GM19099 (cell line): ENCODE results near the gene POU2F3.

Experiments used
- POLR2A ChIP-seq: IDR thresholded peaks from 3 replicates; pipeline ENCODE4 v1.6.1; 2011; ENCODE audit warnings: low read depth; ENCODE audit not compliant: insufficient read length; ENCODE audit errors: extremely low read depth

POU2F3 gene

DNA sequence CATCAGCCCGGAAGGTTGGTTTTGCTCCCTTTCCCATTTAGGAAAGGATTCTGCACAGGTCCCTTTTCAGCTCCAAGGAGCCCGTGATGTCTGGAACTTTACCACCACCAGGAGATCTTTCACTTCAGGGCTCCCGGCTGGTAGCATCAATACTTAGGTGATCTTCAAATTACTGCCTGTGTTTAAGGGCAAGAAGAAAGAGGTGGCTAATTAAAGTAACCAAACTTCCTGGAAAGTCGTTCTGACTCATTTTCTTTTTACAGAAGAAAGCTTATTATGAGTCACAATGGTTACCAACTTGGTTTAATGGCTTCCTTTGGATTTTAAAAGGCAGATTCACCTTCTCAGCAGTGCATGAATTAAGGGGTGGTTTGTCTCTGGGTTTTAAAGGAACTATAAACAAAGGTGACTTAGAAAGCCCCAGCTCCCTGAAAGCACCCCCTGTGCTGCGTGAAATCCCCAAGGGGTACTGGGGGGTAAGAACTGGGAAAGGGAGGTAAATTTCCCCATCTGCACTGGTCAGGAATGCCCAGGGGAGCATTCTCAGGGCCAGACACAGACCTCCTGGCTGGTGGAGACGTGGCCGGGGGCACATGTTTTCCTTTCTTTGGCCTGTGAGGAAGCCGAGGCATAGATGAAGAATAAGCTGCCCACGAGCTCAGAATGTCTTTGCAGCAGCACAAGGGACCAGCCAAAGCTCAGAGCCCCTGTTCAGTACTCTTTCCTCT is 8.8 kb downstream of the POU2F3 start:
- no peak for TF ChIP-seq POLR2A

DNA sequence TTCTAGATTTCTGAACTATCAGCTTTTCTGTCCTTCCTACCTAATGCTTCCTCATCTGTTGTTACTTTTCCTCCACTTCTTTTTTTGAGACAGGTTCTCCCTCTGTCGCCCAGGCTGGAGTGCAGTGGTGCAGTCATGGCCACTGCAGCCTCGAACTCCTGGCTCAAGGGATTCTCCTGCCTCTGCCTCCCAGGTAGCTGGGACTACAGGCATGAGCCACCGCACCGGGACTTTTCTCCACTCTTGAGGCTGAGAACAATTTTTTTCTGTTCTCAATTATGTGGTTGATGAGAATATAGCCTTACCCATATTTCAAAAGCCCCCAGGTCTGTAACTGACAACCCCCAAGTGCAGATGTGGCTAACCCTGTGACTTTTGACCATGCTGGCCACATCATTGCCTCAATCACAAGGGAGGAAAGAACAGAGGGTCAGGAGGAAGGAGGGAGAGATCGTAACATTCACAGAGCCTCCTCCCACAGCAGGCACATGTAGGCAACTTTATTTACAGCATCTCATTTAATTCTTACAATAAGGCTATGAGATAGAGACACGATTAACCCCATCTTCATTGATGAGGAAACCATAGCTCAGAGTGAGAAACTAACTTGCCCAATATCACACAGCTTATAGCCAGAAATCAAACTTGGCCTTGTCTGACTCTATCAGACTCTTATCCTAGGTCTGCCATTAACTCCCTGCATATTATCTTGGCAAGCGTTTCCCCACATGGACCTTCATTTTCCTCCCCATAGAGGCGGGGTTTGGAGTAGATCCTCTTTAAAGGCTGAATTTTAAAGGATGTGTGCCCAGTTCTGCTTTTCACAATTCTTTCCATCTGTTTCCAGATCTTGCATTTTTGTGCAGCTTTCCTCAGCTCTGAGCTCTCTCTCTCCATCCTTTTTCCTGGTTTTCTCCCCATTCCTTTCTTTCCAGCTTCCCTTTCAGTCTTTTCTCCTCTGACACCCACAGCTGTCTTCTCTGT is 9.6 kb downstream of the POU2F3 start:
- no peak for TF ChIP-seq POLR2A

GRCh38 chr11:120254788-120255518 is 15.0 kb downstream of the POU2F3 start:
- TF ChIP-seq POLR2A, result no peak

- TF ChIP-seq POLR2A, result no peak
Measured at GRCh38 chr11:120255519-120255866, 15.6 kb downstream of the POU2F3 start.

- no peak for TF ChIP-seq POLR2A
Measured at GRCh38 chr11:120256178-120256577, 16.2 kb downstream of the POU2F3 start.

GRCh38 chr11:120256779-120257178 is 16.8 kb downstream of the POU2F3 start:
- no peak for TF ChIP-seq POLR2A

DNA sequence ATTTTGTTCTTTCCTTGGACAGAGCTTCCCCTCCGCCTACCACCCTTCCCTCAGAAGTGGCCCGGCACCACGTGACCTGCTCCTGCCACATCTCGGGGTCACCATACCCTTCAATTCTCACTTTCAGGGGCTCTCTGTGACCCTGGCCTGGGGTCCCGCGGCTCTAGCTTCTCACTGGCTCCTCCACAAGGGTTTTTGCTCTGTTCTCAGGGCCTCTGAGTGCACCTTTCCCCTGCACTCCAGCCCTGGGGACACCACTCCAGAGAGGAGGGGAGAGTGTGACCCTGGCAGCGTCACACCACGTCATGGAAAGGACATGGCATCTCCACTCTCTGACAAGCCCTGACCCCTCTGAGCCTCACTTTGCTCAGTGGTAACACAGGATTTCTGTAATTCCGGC is 17.4 kb downstream of the POU2F3 start:
- no peak for TF ChIP-seq POLR2A

DNA sequence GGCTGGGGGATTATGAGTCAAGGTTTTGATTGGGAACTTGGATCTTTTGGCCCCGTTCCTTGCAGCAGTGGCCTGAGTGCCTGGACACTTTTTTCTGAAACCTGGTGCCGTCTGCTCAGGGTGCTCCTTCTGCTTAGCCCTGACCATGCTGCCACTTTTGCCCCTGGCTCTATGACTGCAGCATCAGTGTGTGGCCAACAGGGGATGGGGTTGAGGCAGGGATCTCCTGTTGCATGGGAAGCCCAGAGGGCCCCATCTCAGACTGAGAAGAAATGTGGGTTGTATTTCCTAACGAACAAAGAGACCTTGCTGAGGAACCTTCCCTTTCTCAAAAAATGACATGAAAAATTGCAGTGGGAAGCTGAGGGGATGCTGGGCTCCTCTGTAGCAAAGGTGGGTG is 18.7 kb downstream of the POU2F3 start:
- TF ChIP-seq POLR2A, result no peak

- no peak for TF ChIP-seq POLR2A
Measured at GRCh38 chr11:120259241-120259640, 19.3 kb downstream of the POU2F3 start.

DNA sequence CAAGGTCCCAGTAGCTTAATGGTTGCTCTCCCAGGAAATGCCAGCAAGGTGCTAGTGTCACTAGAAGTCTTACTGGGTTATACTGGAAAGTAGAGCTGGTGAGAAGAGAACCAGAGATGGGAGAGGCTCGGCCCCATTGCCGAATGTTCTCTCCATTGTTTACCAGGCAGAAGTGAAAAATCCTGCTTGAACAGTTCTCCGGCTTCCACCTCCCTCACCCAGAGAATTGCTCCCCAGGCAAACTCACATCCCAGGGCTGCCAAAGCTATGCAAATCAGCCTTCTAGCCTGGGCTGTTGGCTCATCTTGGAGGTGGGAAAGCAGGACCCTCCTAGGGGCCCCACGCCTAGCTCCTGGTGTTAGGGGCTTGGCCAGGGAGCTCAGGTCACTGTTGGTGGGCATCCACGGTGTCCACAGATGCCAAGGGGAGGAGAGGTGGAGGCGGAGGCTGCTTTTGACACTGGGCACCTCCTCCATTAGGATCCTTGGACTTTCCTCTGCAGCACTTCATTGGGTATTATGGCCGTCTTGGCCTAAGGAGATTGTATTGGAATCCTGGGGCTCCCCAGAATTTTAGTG is 20.1 kb downstream of the POU2F3 start:
- TF ChIP-seq POLR2A, result no peak

- TF ChIP-seq POLR2A, result no peak
Measured at GRCh38 chr11:120260616-120261015, 20.7 kb downstream of the POU2F3 start.

- TF ChIP-seq POLR2A, result no peak
Measured at GRCh38 chr11:120261321-120261720, 21.4 kb downstream of the POU2F3 start.

DNA sequence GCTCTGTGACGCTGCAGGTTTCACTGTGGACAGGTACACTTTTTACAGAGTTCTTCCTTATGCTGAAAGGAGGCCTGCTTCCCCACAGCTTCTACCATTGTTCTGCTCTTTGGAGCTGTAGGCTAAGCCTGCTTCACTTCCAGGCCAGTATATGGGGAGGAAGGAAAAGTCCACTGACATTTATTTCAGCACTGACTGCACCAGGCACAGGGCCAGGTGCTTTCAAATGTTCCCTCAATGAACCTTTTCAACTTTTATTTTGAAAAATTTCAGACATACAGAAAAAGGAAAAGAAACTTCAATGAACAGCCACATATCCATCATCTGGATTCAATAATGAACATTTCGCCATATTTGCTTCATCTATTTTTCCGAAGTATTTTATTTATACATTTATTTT is 22.0 kb downstream of the POU2F3 start:
- no peak for TF ChIP-seq POLR2A

DNA sequence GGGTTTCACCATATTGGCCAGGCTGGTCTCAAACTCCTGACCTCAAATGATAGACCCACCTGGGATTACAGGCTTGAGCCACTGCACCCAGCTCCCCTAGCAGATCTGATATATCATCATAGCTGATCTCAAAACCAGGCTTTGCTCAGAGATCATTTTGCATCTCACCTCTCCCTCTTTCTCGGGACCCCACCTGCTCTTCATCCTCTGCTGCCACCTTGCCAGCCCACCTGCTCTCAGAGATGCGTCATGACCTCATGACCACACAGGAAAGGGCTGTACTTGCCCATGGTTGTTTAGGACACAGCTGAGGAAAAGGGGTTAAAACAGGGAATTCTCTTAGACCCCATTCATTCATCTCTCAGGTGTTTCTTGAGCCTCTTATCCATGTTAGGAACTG is 27.4 kb downstream of the POU2F3 start:
- no peak for TF ChIP-seq POLR2A

DNA sequence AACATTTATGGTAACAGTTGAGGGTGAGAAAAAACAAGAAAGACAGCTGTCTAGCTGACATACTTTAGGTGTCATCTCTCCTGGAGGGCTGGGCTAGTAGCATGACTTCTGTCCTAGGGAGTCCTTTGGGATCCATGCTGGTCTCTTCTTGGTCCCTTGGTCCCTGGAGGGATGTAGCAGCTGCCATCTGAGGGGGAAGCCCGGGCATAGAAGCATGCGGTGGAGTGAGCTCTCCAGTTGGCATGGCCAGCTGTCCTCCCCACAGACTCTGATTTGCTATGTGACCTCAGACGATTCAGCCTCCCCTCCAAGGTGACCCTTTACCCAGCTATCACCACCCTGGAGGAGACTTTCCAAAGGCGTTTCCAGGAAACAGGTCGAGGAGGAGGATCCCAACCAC is 28.7 kb downstream of the POU2F3 start:
- no peak for TF ChIP-seq POLR2A
